GF-D8 (cell line): Measurements from ENCODE around the gene ADCY2.

Source experiments
- DNase-seq: peaks from one replicate; lab custom pipeline; 2025; lab: John Stamatoyannopoulos, UW

Gene ADCY2

GRCh38 chr5:7784683-7785380, 388.9 kb downstream of the ADCY2 start:
- DNase-seq, result no peak

DNA sequence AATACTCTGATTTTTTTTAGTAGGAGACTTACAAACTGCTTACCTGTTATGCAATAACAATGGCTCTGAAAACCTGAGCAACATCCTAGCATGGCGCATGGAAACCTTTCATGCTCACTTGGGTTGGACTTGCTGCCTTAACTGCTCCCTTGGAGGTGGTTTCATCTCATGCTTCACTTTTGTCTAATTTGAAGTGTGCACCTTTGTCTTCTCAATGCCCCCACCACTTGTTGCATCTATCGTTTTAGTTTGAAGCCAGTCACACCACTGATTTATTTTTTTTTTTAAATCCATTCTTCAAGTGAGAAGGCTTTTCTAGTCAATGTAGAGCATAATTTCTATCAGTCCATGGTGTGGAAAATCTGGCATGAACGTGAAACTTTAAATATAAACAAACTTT, 391.8 kb downstream of the ADCY2 start:
- no peak for DNase-seq

GRCh38 chr5:7789567-7789966, 393.6 kb downstream of the ADCY2 start:
- no peak for DNase-seq

DNA sequence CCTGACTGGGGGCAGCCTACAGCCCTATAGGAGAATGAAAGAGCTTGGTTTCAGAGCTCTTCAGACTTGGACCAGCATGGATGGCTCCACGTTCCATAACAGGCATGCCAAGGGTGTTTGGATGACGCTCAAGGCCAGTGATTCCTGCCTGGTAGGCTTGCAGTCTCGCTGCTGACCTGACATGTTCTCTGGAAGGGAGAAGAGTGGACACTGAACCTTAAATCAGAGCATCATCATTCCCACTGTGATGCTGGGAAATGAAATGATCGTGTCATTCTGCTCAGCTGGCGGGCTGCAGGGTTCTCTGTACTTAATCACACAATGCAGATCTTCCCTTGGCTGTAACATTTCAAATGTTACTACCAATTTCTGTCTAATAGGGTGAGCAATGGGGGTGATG, 398.0 kb downstream of the ADCY2 start:
- DNase-seq, result no peak

GRCh38 chr5:7794311-7794710, 398.4 kb downstream of the ADCY2 start:
- no peak for DNase-seq

DNA sequence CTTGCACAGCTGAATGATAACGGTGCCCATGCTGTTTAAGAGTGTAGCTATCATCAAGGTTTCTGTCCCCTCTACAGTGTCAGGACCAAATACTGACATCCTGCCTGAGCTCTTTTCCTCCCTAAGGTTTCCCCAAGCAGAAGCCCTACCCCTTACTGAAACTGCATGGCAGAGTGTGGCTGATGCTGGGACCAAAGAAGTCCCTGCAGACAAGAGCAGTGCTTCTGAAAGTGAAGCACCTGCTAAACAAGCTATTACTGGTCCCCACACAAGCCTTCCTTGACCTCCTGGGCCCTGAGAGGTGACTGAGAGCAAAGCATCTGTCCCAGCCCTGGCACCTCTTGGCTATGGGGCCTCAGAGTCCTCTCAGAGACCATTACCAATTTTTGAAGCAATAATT, 398.9 kb downstream of the ADCY2 start:
- no peak for DNase-seq

DNA sequence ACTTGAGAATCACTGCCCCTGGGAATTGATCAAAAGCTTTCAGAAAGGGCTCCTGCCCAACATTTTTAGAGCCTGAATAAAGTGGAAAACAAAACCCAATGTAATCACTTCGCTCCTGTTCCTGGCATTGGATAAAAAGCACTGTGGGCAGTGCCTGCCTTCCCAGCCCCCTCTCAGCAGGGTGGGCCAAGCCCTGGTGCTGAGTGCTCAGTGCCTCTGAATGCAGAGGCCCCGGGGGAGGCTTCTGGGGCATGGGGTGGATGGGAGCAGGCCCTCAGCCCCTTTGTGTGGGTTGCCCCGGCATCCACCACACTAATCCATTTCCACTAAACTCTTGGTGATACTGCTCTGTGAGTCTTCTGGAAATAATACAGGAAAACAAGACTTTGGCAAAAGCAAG, 399.4 kb downstream of the ADCY2 start:
- DNase-seq, result no peak

- DNase-seq, result no peak
Observed at GRCh38 chr5:7801891-7802614, 406.1 kb downstream of the ADCY2 start.

- peak; percentile 40 for DNase-seq
Observed at GRCh38 chr5:7802855-7803254, 406.9 kb downstream of the ADCY2 start.

GRCh38 chr5:7803937-7804336, 408.0 kb downstream of the ADCY2 start:
- no peak for DNase-seq

GRCh38 chr5:7805379-7805778, 409.4 kb downstream of the ADCY2 start:
- no peak for DNase-seq

DNA sequence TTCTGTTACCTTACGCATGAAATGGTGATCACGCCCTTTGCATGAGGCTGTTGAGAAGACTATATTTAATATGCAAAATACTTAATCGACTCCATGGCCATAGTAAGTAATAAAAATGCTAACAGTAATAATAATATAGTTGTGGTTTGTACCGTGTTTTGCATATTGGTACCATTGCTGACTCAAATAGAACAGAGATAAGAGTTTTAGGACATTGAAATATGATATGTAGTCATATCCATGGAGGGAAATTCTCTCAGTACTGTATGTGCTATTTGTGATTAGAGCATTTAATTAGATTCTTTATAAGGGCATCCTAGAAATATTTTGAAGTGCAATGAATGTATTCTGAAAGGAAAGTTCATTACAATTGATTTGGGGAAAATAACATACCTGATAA, 413.1 kb downstream of the ADCY2 start:
- DNase-seq, result no peak

- no peak for DNase-seq
Observed at GRCh38 chr5:7811715-7812114, 415.8 kb downstream of the ADCY2 start.

DNA sequence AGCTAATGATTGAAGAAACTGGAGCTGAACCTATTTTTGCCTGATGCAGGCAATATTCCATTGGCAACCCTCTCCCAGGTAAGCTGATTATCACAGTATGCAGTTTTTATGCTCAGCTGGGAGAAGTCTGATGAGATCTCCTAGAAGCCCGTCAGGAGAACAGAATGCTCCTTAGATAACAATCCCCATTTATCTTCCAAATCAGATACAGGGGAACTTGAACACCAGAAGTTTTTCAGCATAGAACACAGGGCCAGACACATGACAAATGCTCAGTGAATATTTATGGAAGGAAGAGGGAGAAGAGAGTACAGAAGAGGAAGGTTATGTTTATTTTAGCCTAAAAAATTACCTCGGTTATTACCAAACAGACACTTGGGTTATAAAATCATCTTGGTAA, 417.1 kb downstream of the ADCY2 start:
- DNase-seq, result no peak

DNA sequence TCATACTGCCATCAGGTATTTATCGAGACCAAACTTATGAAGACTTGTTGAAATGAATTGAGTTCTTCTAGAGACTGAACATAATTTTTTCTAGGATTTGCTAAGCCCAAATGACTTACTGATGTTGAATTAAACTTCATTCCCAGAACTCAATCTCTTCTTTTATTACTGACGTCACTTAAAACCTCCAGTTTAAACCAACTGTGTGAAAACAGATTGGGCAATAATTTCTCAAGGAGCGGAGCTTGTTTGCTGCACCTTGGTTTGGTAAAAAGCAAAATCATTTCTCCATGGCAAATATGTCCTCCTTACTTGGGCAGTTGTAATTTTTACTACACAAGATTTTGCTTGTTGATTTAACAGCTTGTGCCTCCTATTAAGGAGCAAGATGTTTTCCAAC, 417.6 kb downstream of the ADCY2 start:
- no peak for DNase-seq

DNA sequence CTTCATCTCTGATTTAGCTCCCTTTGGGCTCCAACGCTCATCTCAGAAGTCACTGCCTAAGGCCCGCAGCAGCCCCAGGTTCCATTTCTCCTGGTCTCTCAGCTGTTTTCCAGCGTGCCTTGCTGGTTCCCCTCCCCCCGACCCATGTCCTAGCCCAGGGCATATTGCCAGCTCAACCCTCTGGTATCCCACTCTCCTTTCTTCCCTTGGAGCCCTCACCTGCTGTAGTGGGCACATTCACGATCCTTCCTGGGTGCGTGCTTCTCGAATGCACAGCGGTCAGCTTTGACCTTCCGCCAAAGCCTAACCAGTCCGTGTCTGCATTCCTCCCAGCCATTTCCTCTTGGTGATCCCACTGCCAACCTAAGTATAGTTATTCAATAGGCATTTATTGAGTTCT, 418.9 kb downstream of the ADCY2 start:
- no peak for DNase-seq

GRCh38 chr5:7815892-7816534, 420.1 kb downstream of the ADCY2 start:
- peak; percentile 70 for DNase-seq

GRCh38 chr5:7816535-7816901, 420.6 kb downstream of the ADCY2 start:
- DNase-seq, result no peak

DNA sequence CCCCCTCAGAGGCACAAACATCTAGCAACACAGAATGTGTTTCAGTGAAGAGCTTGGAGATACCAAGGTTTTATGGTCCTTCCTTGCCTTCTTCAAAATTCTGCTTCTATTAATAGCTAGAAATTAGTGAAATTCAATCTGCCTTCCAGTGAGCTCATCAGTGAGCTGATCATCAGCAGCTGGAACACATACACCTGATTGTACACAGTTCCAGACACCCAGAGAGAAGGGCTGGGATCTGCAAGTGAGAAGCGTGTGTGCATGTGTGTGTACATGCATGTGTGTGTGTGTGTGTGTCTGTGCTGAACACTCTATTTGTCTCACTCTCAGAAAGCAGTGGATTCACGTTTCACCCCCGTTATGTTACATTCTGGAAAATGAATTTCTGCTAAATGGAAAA, 426.5 kb downstream of the ADCY2 start:
- DNase-seq, result no peak

DNA sequence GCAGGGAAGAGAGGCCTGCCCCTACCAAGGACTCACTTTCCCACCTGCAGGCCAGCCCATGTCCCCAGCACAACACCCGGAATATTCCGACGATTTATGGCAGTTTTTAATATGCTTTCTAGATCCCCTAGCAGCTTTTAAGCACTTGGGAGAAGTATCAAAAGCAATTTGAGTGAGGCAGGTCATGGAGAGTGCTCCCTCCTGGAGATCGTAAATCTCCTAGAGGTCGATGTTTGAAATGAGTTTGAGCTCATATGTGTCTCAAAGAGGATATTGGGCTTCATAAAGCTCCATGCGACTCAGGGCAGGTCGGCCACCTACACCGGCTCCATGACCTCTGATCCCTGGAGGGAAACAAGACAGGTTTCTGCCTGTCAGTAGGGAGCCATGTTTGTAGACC, 427.7 kb downstream of the ADCY2 start:
- DNase-seq, result no peak

- no peak for DNase-seq
Observed at GRCh38 chr5:7824995-7825394, 429.1 kb downstream of the ADCY2 start.

DNA sequence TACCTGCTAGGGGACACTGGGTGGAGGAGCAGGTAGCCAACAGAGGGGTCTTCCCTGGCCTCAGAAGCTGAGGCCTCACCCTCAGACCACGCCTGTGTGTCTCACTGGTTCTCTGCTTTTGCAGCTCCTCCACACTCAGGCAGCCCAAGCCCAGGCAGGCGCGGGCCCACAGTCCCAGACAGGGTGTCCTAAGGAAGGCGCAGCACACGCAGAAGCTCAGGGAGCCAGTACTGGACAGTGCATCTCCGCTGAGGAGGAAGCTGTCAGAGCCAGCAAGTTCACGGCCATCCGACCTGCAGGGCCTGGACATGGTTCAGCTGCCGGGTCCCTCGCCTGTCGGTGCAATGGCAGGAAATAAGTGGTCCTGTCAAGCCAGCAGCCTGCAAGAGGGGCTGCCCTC, 429.7 kb downstream of the ADCY2 start:
- no peak for DNase-seq

GRCh38 chr5:7827610-7828009, 431.7 kb downstream of the ADCY2 start:
- DNase-seq, result no peak
